ENCODE results near the gene RAB11FIP3. TPM values are rescaled to one million over a fixed set of nuclear protein-coding genes. Genes with fewer than 3 reads are reported as not detected.
"Not testable (repeated sequence)": the region's sequence is repeated elsewhere in the genome, so short reads cannot be mapped to it uniquely, and the experiment has no call there.

Gene RAB11FIP3
- total RNA-seq, 2 experiments from 2014 or later, result 25.9 to 32.1 TPM

GRCh38 chr16:450785-451512 is 25.5 kb downstream of the RAB11FIP3 start:
- no peak overlapping the region for H3K27ac Mint-ChIP-seq
- CTCF ChIA-PET, result no interaction called here
- DNase-seq, result no peak
- H3K4me3 Mint-ChIP-seq, result no peak overlapping the region
- ATAC-seq, result no peak
- H3K27me3 Mint-ChIP-seq, result no peaks in the 10 kb centered on the region
- no peaks in the 10 kb centered on the region for H3K36me3 Mint-ChIP-seq
- H3K9me3 Mint-ChIP-seq (ENCODE audit: low read depth), result no peaks in the 10 kb centered on the region
- peaks cover 6% of the 10 kb centered on the region for H3K4me1 Mint-ChIP-seq

DNA sequence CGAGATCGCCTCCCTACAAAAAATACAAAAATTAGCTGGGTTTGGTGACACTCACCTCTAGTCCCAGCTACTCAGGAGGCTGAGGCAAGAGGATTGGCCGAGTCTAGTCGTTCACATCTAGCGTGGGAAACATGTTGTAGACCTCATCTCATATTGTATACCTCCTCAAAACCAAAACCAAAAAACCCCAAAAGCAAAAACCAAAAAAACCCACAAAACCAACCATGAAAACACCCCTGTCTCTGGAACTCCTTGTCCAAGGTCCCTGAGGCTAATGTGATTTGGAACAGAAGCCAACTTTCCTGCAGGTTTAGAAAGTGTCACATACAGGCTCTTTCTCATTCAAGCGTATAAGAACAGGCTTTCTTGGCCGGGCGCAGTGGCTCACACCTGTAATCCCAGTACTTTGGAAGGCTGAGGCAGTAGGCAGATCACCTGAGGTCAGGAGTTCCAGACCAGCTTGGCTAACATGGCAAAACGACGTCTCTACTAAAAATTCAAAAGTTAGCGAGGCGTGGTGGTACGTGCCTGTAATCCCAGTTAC is 29.0 kb downstream of the RAB11FIP3 start:
- no peak overlapping the region for H3K27ac Mint-ChIP-seq
- CTCF ChIA-PET, result interaction anchor here (0.5 kb wide), 1 partner anchor 126 kb away, joined by 4 read pairs; no protein-coding TSS in a partner anchor
- H3K36me3 Mint-ChIP-seq, result no peaks in the 10 kb centered on the region
- no peaks in the 10 kb centered on the region for H3K27me3 Mint-ChIP-seq
- no peaks in the 10 kb centered on the region for H3K9me3 Mint-ChIP-seq (ENCODE audit: low read depth)
- DNase-seq (no peak), ATAC-seq (no peak)
- peaks cover 6% of the 10 kb centered on the region for H3K4me1 Mint-ChIP-seq
- H3K4me3 Mint-ChIP-seq, result no peak overlapping the region

DNA sequence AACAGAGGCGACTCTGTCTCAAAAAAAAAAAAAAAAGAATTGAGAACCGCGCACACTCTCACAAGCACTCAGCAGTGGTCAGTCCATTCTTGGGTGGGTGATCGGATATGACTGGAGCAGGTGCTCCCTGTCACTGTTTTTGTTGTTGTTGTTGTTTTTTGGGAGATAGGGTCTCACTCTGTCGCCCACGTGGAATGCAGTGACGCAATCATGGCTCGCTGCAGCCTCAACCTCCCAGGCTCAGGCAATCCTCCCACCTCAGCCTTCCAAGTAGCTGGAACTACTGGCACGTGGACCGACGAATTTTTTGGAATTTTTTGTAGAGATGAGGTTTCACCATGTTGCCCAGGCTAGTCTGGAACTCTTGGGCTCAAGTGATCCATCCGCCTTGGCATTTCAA is 30.0 kb downstream of the RAB11FIP3 start:
- H3K36me3 Mint-ChIP-seq, result no peaks in the 10 kb centered on the region
- CTCF ChIA-PET, result no interaction called here
- H3K9me3 Mint-ChIP-seq (ENCODE audit: low read depth), result no peaks in the 10 kb centered on the region
- H3K4me1 Mint-ChIP-seq, result peaks cover 6% of the 10 kb centered on the region
- H3K4me3 Mint-ChIP-seq, result no peak overlapping the region
- H3K27me3 Mint-ChIP-seq, result no peaks in the 10 kb centered on the region
- ATAC-seq (no peak), DNase-seq (no peak)
- H3K27ac Mint-ChIP-seq, result no peak overlapping the region

GRCh38 chr16:456891-457483 is 31.5 kb downstream of the RAB11FIP3 start:
- no peaks in the 10 kb centered on the region for H3K27me3 Mint-ChIP-seq
- DNase-seq (no peak), ATAC-seq (no peak)
- no peaks in the 10 kb centered on the region for H3K9me3 Mint-ChIP-seq (ENCODE audit: low read depth)
- H3K27ac Mint-ChIP-seq, result no peak overlapping the region
- no peak overlapping the region for H3K4me3 Mint-ChIP-seq
- CTCF ChIA-PET, result no interaction called here
- no peaks in the 10 kb centered on the region for H3K36me3 Mint-ChIP-seq
- peaks cover 6% of the 10 kb centered on the region for H3K4me1 Mint-ChIP-seq

DNA sequence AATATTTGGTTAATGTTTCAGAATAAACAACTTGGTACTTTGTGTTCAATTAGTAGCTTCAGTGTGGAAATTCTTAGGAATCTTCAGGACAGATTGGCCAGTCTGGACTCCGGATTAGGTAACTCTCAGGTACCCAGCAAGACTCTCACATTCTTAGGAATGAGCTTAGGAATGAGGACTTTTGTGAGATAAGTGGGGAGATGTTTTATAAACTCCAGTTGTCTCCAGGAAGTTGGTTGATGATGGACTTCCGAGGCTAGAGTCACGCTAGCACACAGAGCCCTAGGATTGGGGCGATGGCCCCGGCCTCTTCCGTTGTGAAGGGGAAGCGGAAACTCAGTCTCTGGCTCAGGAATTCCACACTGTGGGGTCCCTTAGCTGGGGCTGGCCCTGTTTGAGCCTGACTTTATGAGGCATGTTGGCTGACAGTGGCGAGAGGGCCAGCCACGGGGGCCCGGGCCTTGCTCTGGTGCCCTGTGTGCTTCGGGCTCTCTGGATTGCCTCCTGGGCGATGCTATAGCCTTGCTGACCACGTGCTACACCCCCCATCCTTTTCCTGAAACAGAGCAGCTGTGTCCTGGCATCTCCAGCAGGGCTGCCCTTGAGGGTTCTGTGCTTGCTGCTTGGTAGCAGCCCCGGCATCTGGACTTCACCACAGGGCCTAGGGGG is 32.4 kb downstream of the RAB11FIP3 start:
- ATAC-seq, result no peak
- Mint-ChIP-seq H3K4me3 (no peak overlapping the region), H3K4me1 (peaks cover 6% of the 10 kb centered on the region), H3K27me3 (no peaks in the 10 kb centered on the region), H3K27ac (no peak overlapping the region), H3K36me3 (no peaks in the 10 kb centered on the region), H3K9me3 (ENCODE audit: low read depth) (no peaks in the 10 kb centered on the region)
- no peak for DNase-seq
- CTCF ChIA-PET, result no interaction called here

DNA sequence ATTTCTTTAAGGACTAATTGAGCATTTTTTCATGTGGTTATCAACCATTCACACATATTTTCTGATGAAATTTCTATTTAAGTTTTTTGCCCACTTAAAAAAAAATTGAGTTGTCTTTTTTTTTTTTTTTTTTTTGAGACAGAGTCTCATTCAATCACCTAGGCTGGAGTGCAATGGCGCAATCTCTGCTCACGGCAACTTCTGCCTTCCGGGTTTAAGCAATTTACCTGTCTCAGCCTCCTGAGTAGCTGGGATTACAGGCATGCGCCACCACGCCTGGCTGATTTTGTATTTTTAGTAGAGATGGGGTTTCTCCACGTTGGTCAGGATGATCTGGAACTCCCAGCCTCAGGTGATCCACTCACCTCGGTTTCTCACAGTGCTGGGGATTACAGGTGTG is 34.3 kb downstream of the RAB11FIP3 start:
- Mint-ChIP-seq H3K27ac (no peak overlapping the region), H3K4me1 (no peaks in the 10 kb centered on the region), H3K9me3 (ENCODE audit: low read depth) (no peaks in the 10 kb centered on the region), H3K36me3 (no peaks in the 10 kb centered on the region), H3K4me3 (no peak overlapping the region), H3K27me3 (no peaks in the 10 kb centered on the region)
- no peak for DNase-seq
- ATAC-seq, result no peak
- CTCF ChIA-PET, result no interaction called here

GRCh38 chr16:460787-461186 is 35.3 kb downstream of the RAB11FIP3 start:
- no peak for DNase-seq
- no peaks in the 10 kb centered on the region for H3K4me1 Mint-ChIP-seq
- no peaks in the 10 kb centered on the region for H3K9me3 Mint-ChIP-seq (ENCODE audit: low read depth)
- H3K4me3 Mint-ChIP-seq, result no peak overlapping the region
- no peak overlapping the region for H3K27ac Mint-ChIP-seq
- no peaks in the 10 kb centered on the region for H3K27me3 Mint-ChIP-seq
- H3K36me3 Mint-ChIP-seq, result no peaks in the 10 kb centered on the region
- CTCF ChIA-PET, result no interaction called here
- ATAC-seq, result no peak

DNA sequence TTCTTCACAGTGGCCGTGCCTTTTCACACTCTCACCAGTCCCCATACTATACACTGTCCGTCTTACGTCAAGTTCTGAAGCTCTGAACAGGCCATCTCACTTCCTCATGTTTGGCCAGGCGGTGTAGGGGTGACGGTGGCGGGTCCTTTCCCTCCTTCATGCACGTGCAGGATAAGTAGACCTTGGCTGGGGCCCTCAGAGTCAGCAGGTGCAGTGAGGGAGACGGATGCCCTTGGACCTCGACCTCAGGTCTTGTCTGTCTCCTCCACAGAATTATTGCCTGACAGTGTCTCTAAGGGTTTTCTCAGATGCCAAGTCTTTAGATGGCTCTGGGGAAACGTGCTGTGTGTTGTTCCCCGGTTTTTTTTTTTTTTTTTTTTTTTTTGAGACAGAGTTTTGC is 37.6 kb downstream of the RAB11FIP3 start:
- Mint-ChIP-seq H3K27me3 (no peaks in the 10 kb centered on the region), H3K36me3 (no peaks in the 10 kb centered on the region), H3K4me3 (no peak overlapping the region), H3K4me1 (no peaks in the 10 kb centered on the region), H3K27ac (no peak overlapping the region), H3K9me3 (ENCODE audit: low read depth) (no peaks in the 10 kb centered on the region)
- DNase-seq (no peak), ATAC-seq (no peak)
- CTCF ChIA-PET, result no interaction called here

- DNase-seq, result no peak
- no peak for ATAC-seq
- Mint-ChIP-seq H3K4me1 (no peaks in the 10 kb centered on the region), H3K9me3 (ENCODE audit: low read depth) (no peaks in the 10 kb centered on the region), H3K4me3 (no peak overlapping the region), H3K27me3 (no peaks in the 10 kb centered on the region), H3K27ac (no peak overlapping the region), H3K36me3 (no peaks in the 10 kb centered on the region)
- CTCF ChIA-PET, result no interaction called here
Measured at GRCh38 chr16:466651-467050, 41.2 kb downstream of the RAB11FIP3 start.

DNA sequence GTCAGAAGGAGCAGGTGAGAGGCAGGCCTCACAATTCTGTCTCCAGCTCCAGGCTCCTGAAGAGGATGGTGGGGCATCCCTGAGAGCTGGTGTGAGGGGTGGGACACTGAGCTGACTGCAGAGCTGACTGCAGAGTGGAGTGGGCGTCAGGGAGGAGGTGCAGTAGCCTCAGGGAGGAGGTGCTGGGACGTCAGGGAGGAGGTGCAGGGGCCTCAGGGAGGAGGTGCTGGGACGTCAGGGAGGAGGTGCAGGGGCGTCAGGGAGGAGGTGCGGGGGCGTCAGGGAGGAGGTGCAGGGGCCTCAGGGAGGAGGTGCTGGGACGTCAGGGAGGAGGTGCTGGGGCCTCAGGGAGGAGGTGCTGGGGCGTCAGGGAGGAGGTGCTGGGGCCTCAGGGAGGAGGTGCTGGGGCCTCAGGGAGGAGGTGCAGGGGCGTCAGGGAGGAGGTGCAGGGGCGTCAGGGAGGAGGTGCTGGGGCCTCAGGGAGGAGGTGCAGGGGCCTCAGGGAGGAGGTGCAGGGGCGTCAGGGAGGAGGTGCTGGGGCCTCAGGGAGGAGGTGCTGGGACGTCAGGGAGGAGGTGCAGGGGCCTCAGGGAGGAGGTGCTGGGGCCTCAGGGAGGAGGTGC is 41.9 kb downstream of the RAB11FIP3 start:
- H3K36me3 Mint-ChIP-seq; ATAC-seq; H3K27ac Mint-ChIP-seq; DNase-seq; H3K9me3 Mint-ChIP-seq (ENCODE audit: low read depth); CTCF ChIA-PET; H3K27me3 Mint-ChIP-seq; H3K4me1 Mint-ChIP-seq; H3K4me3 Mint-ChIP-seq: not testable (repeated sequence)

GRCh38 chr16:468068-468821 is 42.8 kb downstream of the RAB11FIP3 start:
- CTCF ChIA-PET, result no interaction called here
- DNase-seq, result no peak
- H3K36me3 Mint-ChIP-seq, result no peaks in the 10 kb centered on the region
- no peak overlapping the region for H3K27ac Mint-ChIP-seq
- H3K9me3 Mint-ChIP-seq (ENCODE audit: low read depth), result no peaks in the 10 kb centered on the region
- no peaks in the 10 kb centered on the region for H3K4me1 Mint-ChIP-seq
- no peak overlapping the region for H3K4me3 Mint-ChIP-seq
- no peak for ATAC-seq
- no peaks in the 10 kb centered on the region for H3K27me3 Mint-ChIP-seq

- H3K36me3 Mint-ChIP-seq; DNase-seq; H3K27ac Mint-ChIP-seq; H3K4me3 Mint-ChIP-seq; H3K4me1 Mint-ChIP-seq; CTCF ChIA-PET; H3K27me3 Mint-ChIP-seq; ATAC-seq; H3K9me3 Mint-ChIP-seq (ENCODE audit: low read depth): not testable (repeated sequence)
Measured at GRCh38 chr16:469459-469858, 44.0 kb downstream of the RAB11FIP3 start.

- no peaks in the 10 kb centered on the region for H3K36me3 Mint-ChIP-seq
- DNase-seq (no peak), ATAC-seq (no peak)
- no peaks in the 10 kb centered on the region for H3K9me3 Mint-ChIP-seq (ENCODE audit: low read depth)
- no peaks in the 10 kb centered on the region for H3K27me3 Mint-ChIP-seq
- H3K4me1 Mint-ChIP-seq, result no peaks in the 10 kb centered on the region
- H3K4me3 Mint-ChIP-seq, result no peak overlapping the region
- CTCF ChIA-PET, result no interaction called here
- H3K27ac Mint-ChIP-seq, result no peak overlapping the region
Measured at GRCh38 chr16:470418-470817, 45.0 kb downstream of the RAB11FIP3 start.
